ENCODE results near the gene QSOX1.

QSOX1 gene

DNA sequence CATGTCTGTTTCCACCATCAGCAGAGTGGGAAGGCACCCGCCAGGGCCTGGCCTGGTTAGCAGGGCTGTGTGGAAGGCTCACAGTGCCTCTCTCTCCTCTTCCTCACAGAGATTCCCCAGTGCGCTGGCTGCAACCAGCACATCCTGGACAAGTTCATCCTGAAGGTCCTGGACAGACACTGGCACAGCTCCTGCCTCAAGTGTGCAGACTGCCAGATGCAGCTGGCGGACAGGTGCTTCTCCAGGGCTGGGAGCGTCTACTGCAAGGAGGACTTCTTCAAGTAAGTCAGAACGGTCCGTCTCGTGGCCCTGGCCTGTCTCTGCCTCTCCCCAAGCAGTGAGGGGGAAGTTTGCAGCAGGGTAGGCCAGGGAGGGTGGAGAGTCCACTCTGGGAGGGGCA, 93.5 kb downstream of the QSOX1 start:
- no peak for TF ChIP-seq FOXP2 (optimal IDR thresholded peaks at IDR 0.05; ENCODE audit: control extremely low read depth, extremely low read length, insufficient read depth)
- no peak for TF ChIP-seq POLR2AphosphoS5 (IDR thresholded peaks at IDR 0.05; ENCODE audit: borderline replicate concordance, low read depth, low read length)
- no peak for TF ChIP-seq EZH2 (IDR thresholded peaks at IDR 0.05)

DNA sequence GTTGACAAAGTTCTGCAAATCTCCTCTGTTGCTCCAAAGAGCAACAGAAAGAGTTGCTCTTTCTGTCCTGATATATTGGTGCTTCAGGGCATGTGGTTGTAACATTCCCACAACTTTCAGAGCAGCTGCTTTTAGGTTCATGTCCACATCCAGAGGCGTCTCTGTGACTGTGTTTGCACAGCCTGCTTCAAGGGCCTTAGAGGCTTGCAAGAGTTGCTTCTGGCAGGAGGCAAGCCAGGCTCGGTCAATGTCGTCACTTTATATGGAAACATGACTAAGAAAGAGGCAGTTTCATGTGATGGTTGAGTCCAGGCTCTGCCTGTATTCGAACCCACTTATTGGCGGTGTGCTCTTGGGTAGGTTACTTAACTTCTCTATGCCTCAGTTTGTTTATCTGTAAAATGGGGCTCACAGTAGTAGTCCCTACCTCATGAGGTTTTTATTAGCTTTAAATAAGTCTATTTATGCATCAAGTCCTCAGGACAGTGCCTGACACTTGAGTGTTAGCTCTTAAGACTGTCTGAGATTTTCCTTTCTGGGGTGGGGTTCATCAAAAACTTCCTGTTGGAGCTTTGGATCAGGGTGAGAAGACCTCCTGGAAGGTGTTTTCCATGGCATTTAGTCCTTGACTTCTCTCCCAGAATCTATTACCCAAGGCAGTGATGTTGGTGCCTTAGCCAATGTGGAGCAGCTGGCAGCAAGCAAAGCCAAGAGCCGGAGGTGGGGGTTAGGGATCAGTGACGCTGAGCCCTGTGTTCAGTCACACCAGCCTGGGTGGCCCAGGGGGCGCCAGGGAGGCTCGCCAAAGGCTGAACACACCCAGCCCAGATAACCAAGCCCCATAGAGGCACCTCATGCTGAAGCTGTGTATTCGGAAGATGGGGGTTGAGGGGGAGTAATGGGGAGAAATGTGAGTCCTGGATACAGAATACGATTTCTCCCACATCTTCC, 94.3 kb downstream of the QSOX1 start:
- H3K27ac ChIP-seq, result no peak overlapping the region
- no peak overlapping the region for H3K9ac ChIP-seq (ENCODE audit: insufficient read length)
- no peaks in the 10 kb centered on the region for H3K36me3 ChIP-seq (ENCODE audit: insufficient read depth, low read length)
- TF ChIP-seq FOXP2 (optimal IDR thresholded peaks at IDR 0.05; ENCODE audit: control extremely low read depth, extremely low read length, insufficient read depth) (no peak), POLR2AphosphoS5 (IDR thresholded peaks at IDR 0.05; ENCODE audit: borderline replicate concordance, low read depth, low read length) (no peak), EZH2 (IDR thresholded peaks at IDR 0.05) (no peak)
- no peak overlapping the region for H3K4me3 ChIP-seq
- H3K9me3 ChIP-seq (ENCODE audit: low read depth, low read length), result no peaks in the 10 kb centered on the region
- no peak for DNase-seq (ENCODE audit: low read depth, low spot score)

More for the DNA sequence above, 93.5 kb downstream of the QSOX1 start:
- no peaks in the 10 kb centered on the region for H3K36me3 ChIP-seq (ENCODE audit: insufficient read depth, low read length)
- H3K9ac ChIP-seq (ENCODE audit: insufficient read length), result no peak overlapping the region
- no peak overlapping the region for H3K27ac ChIP-seq
- no peaks in the 10 kb centered on the region for H3K9me3 ChIP-seq (ENCODE audit: low read depth, low read length)
- no peak overlapping the region for H3K4me3 ChIP-seq
- no peak for DNase-seq (ENCODE audit: low read depth, low spot score)

DNA sequence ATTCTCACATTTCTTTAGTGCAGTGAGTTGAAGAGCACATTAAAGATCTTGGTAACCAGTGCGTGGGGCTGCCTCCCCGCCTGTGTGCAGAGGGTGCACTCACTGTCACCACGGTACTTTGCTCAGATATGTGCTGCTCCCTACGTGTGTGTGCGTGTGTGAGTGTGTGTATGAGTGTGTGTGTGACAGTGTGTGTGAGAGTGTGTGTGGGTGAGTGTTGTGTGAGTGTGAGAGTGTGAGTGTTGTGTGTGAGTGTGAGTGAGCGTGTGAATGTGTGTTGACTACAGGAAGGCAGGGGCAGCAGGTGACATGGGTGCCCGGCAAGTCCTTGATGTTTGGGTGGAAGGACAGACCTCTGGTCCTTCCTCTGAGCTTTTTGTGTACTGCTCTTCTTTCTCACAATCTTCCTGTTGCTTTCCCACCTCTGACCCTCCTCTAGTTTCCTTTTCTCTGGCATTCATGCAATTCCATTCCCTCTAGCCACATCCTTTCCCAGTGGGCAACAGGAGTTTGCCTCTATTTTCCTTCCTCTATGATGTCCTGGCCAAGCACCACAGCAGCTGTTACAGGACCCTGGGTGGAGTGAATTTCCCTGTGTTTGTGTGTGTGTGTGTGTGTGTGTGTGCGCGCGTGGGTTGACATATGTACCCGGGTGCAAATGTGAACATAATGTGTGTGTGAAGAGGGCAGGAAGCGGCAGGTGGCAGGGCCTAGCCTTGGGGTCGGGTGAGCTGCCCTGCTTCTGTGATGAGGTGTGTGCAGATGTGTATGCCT, 95.2 kb downstream of the QSOX1 start:
- H3K9me3 ChIP-seq (ENCODE audit: low read depth, low read length), result no peaks in the 10 kb centered on the region
- no peak for DNase-seq (ENCODE audit: low read depth, low spot score)
- TF ChIP-seq FOXP2 (optimal IDR thresholded peaks at IDR 0.05; ENCODE audit: control extremely low read depth, extremely low read length, insufficient read depth) (no peak), POLR2AphosphoS5 (IDR thresholded peaks at IDR 0.05; ENCODE audit: borderline replicate concordance, low read depth, low read length) (no peak), EZH2 (IDR thresholded peaks at IDR 0.05) (no peak)
- H3K4me3 ChIP-seq, result no peak overlapping the region
- H3K27ac ChIP-seq, result no peak overlapping the region
- no peaks in the 10 kb centered on the region for H3K36me3 ChIP-seq (ENCODE audit: insufficient read depth, low read length)
- no peak overlapping the region for H3K9ac ChIP-seq (ENCODE audit: insufficient read length)

DNA sequence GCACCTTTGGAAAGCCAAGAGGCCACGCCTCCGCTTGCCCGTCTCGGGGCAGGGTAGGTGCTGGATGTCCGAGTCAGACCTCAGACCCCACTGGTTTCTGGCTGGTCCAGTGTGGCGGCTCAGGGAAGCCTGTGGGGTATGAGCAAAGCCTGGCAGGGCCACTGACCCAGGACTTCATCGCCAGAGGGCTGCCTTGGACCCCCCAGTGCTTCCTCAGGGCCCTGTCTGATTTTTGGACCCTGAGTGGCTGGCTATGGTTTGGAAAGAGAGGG, 95.8 kb downstream of the QSOX1 start:
- no peaks in the 10 kb centered on the region for H3K36me3 ChIP-seq (ENCODE audit: insufficient read depth, low read length)
- no peak for DNase-seq (ENCODE audit: low read depth, low spot score)
- TF ChIP-seq EZH2 (IDR thresholded peaks at IDR 0.05) (no peak), POLR2AphosphoS5 (IDR thresholded peaks at IDR 0.05; ENCODE audit: borderline replicate concordance, low read depth, low read length) (no peak), FOXP2 (optimal IDR thresholded peaks at IDR 0.05; ENCODE audit: control extremely low read depth, extremely low read length, insufficient read depth) (no peak)
- H3K9ac ChIP-seq (ENCODE audit: insufficient read length), result no peak overlapping the region
- H3K4me3 ChIP-seq, result no peak overlapping the region
- H3K9me3 ChIP-seq (ENCODE audit: low read depth, low read length), result no peaks in the 10 kb centered on the region
- H3K27ac ChIP-seq, result no peak overlapping the region

DNA sequence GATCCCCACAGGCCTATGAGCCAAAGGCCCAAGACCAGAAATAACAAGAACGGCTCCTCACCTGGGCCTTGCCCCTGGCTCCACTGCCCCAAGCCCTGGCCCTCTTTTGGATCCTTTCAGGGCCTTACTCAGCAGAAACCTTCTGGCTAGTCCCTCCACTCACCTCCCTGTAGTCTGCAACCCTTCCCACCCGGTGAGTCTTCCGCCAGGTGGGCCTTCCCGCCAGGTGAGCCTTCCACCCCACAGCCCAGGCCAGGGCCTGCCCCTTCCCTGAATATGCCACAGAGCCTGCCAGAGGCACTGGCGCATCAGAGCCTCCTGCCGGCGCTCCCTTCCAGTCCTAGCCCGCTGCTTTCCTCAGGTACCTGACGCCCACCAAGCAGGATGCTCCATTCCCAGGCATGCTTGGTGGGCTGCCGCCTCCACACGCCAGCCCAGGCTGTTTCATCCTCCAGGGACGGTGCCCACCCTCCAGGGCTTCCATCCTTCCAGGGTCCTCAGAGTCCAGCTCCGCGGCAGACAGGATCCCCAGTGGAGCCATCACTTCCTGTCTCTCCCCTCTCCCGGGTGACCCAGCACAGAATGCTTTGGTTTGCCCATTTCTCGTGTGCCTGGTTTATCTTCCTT, 96.3 kb downstream of the QSOX1 start:
- no peaks in the 10 kb centered on the region for H3K36me3 ChIP-seq (ENCODE audit: insufficient read depth, low read length)
- H3K4me3 ChIP-seq, result no peak overlapping the region
- no peaks in the 10 kb centered on the region for H3K9me3 ChIP-seq (ENCODE audit: low read depth, low read length)
- H3K27ac ChIP-seq, result no peak overlapping the region
- H3K9ac ChIP-seq (ENCODE audit: insufficient read length), result no peak overlapping the region
- TF ChIP-seq FOXP2 (optimal IDR thresholded peaks at IDR 0.05; ENCODE audit: control extremely low read depth, extremely low read length, insufficient read depth) (no peak), POLR2AphosphoS5 (IDR thresholded peaks at IDR 0.05; ENCODE audit: borderline replicate concordance, low read depth, low read length) (no peak), EZH2 (IDR thresholded peaks at IDR 0.05) (no peak)
- no peak for DNase-seq (ENCODE audit: low read depth, low spot score)

DNA sequence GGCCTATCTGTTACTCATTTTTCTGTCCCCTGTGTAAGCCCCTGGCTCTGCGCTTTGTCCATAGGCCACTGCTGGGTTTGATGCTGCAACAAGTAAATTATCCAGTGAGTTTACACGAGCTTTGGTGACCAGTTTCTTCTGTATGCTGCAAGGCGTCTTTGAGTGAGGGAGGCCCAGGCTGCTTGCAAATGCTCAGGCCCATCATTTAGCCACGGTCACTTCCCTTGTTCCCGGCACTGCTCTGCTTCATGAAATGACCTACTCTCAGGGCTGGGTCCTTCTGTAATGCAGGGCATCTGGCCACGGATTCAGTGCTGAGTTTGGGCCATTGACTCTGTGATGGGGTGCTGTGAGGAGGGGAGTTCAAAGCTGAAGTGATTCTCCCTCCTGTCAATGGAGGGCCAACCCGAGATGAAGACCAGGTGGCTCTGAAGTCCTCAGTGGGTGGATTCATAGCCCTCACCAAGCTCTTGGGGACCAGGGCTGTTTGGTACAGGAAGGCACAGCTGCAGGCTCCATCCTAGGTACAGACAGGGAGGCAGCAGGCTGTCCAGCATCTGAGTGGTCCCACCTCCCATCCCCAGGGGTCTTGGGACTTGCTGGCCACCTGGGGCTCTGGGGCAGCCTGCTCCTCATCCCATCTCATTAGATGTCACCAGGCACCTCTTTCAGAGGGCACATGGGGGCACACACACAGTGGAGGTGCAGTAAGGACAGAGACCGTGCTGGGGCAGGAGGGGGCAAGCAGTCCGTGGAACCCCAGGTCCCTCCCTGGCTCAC, 97.0 kb downstream of the QSOX1 start:
- TF ChIP-seq EZH2 (IDR thresholded peaks at IDR 0.05), result no peak
- TF ChIP-seq POLR2AphosphoS5 (IDR thresholded peaks at IDR 0.05; ENCODE audit: borderline replicate concordance, low read depth, low read length), result no peak
- no peak for TF ChIP-seq FOXP2 (optimal IDR thresholded peaks at IDR 0.05; ENCODE audit: control extremely low read depth, extremely low read length, insufficient read depth)
- Histone ChIP-seq H3K27ac (no peak overlapping the region), H3K4me3 (no peak overlapping the region), H3K36me3 (ENCODE audit: insufficient read depth, low read length) (no peaks in the 10 kb centered on the region), H3K9me3 (ENCODE audit: low read depth, low read length) (no peaks in the 10 kb centered on the region), H3K9ac (ENCODE audit: insufficient read length) (no peak overlapping the region)
- no peak for DNase-seq (ENCODE audit: low read depth, low spot score)

DNA sequence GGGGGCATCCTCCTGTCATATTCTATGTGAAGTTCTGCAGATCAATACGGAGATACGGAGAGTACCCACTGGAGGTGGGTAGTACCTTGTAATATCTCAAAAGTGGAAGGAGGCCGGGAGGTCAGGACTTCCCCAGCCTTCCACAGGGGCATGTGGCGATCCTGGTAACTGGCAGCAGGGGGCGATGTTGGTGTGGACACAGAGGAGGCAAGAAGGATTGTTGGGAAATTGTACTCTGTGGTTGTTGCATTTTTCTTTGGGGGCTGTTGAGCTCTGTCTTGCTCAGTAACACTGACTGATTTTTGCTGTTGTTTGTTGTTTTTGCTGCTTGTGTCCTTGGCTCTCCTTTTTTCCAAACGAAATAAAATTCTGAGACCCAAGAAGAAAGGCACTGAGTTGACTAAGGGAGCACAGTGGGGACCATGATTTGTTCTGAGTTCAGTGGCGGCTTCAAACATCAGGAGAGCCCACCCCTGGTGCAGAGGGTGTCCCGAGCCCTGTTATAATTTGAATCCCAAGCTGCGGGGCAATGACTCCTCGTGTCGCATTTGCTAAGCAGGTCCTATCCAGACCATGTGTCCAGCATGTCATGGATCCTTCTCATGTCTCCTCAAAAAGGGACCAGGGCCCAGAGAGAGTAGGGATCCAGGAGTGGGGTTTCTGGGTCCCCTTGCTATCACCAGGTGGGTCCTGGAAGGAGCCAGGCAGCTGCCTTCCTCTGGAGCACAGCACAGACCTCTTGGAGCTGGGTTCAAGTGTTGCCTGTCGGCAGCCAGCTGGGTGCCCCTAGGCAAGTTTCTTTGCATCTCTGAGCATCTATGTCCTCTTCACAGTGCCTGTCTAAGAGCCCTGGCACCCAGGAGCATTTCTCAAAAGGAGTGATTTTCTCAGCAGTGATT, 98.2 kb downstream of the QSOX1 start:
- H3K36me3 ChIP-seq (ENCODE audit: insufficient read depth, low read length), result no peaks in the 10 kb centered on the region
- TF ChIP-seq EZH2 (IDR thresholded peaks at IDR 0.05) (no peak), POLR2AphosphoS5 (IDR thresholded peaks at IDR 0.05; ENCODE audit: borderline replicate concordance, low read depth, low read length) (no peak), FOXP2 (optimal IDR thresholded peaks at IDR 0.05; ENCODE audit: control extremely low read depth, extremely low read length, insufficient read depth) (no peak)
- DNase-seq (ENCODE audit: low read depth, low spot score), result peak; percentile 24
- no peak overlapping the region for H3K27ac ChIP-seq
- no peak overlapping the region for H3K9ac ChIP-seq (ENCODE audit: insufficient read length)
- no peaks in the 10 kb centered on the region for H3K9me3 ChIP-seq (ENCODE audit: low read depth, low read length)
- H3K4me3 ChIP-seq, result no peak overlapping the region

All from SK-N-MC (cell line).